Measurements from ENCODE around the gene GNG5.

DNA sequence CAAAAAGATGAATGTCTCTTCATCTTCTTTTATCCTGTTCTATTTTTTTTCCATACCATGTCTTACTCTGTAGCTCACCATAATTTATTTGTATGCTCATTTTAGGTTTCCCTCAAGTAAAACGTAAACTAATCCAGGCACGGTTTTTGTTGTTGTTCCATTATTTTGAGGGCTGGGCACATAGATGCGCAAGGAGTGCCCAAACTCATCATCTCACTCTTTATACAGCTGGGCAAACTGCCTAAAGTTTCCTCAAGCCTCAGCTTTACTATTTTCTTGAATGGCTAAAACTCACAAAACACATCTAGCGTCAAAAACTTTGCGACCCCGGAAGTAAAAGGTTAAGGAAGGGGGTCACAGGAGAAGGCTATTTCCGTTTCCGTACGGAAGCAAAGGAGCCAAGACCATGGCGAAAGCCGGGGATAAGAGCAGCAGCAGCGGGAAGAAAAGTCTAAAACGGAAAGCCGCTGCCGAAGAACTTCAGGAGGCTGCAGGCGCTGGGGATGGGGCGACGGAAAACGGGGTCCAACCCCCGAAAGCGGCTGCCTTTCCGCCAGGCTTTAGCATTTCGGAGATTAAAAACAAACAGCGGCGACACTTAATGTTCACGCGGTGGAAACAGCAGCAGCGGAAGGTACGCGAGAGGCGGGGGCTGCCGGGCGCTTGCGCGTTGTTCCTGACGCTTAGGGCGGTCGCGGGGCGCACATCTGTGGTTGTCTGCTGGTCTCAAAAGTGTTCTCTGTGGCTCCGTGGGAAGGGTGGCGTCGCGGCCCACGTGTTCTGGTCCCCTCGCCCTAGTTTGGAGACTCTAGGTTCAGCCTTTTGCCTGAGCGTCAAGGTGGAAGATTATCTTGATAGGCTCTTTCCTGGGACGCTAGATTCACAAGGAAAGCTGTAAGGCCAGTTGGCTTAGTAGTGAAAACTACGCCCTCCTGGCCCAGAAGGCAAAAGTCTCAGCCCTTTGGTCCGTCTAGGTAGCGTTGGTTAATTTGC is 27.2 kb downstream of the GNG5 start, which contains the start of gene RPF1:
- no peak for TF ChIP-seq EZH2 (IDR thresholded peaks at IDR 0.05; ENCODE audit: borderline replicate concordance, low read depth, low read length, severe bottlenecking)
- no peak for TF ChIP-seq CTCF (IDR thresholded peaks at IDR 0.05; ENCODE audit: borderline replicate concordance, extremely low read depth, low read length, poor library complexity, severe bottlenecking)

All from DND-41 (cell line).